Measurements from ENCODE around the gene CUEDC2. TPM values are rescaled to one million over a fixed set of nuclear protein-coding genes. Genes with fewer than 3 reads are reported as not detected.

CUEDC2 gene
- total and polyA plus RNA-seq, 2 experiments from 2014 or later, result 45.4 to 79.9 TPM

- H3K4me1 ChIP-seq (ENCODE audit: insufficient read depth), result peaks cover 18% of the 10 kb centered on the region
- peak; percentile 96 for DNase-seq (ENCODE audit: low spot score)
- no peaks in the 10 kb centered on the region for H3K9me3 ChIP-seq (ENCODE audit: low read depth)
- H4K20me1 ChIP-seq (ENCODE audit: insufficient read depth, poor library complexity, severe bottlenecking), result no peaks in the 10 kb centered on the region
- no peaks in the 10 kb centered on the region for H3K36me3 ChIP-seq (replicated peaks; ENCODE audit: insufficient read depth, low read depth)
- no peaks in the 10 kb centered on the region for H3K9me2 ChIP-seq (replicated peaks; ENCODE audit: insufficient read depth)
- H3K4me2 ChIP-seq, result peak within 1 kb of the TSS; percentile 98
- H2AFZ ChIP-seq, result peak within 1 kb of the TSS; percentile 45
- peak within 1 kb of the TSS; percentile 91 for H3K4me3 ChIP-seq
- H3K27me3 ChIP-seq, result no peaks in the 10 kb centered on the region
- WGBS (ENCODE audit: low lambda C conversion rate, missing lambda C conversion rate), result 2% methylated on average over 17 of the region's 42 CpGs
- H3K27ac ChIP-seq, result peak within 1 kb of the TSS; percentile 97
- TF ChIP-seq EZH2phosphoT487 (IDR thresholded peaks at IDR 0.05; ENCODE audit: low read depth, severe bottlenecking, unreplicated experiment) (no peak), EZH2 (IDR thresholded peaks at IDR 0.05; ENCODE audit: borderline replicate concordance) (no peak), CTCF (IDR thresholded peaks at IDR 0.05; ENCODE audit: poor library complexity) (no peak)
- H3K79me2 ChIP-seq, result peaks cover 11% of the 10 kb centered on the region
These were observed 36.7 kb downstream of the CUEDC2 start, which contains the start of gene NFKB2 for GRCh38 chr10:102395400-102396316. TSS of gene NFKB2 (plus strand) at chr10:102395705. CDS start at chr10:102395960, 255 bp downstream.

- H2AFZ ChIP-seq, result peak overlapping the region; percentile 45
- no peak for TF ChIP-seq CTCF (IDR thresholded peaks at IDR 0.05; ENCODE audit: poor library complexity)
- no peak for TF ChIP-seq EZH2 (IDR thresholded peaks at IDR 0.05; ENCODE audit: borderline replicate concordance)
- no peak for TF ChIP-seq EZH2phosphoT487 (IDR thresholded peaks at IDR 0.05; ENCODE audit: low read depth, severe bottlenecking, unreplicated experiment)
- no peaks in the 10 kb centered on the region for H3K36me3 ChIP-seq (replicated peaks; ENCODE audit: insufficient read depth, low read depth)
- no peaks in the 10 kb centered on the region for H3K9me2 ChIP-seq (replicated peaks; ENCODE audit: insufficient read depth)
- H3K27me3 ChIP-seq, result no peaks in the 10 kb centered on the region
- H3K79me2 ChIP-seq, result peaks cover 11% of the 10 kb centered on the region
- H3K9me3 ChIP-seq (ENCODE audit: low read depth), result no peaks in the 10 kb centered on the region
- 3% methylated on average over 28 of the region's 35 CpGs for WGBS (ENCODE audit: low lambda C conversion rate, missing lambda C conversion rate)
- H4K20me1 ChIP-seq (ENCODE audit: insufficient read depth, poor library complexity, severe bottlenecking), result no peaks in the 10 kb centered on the region
- H3K4me1 ChIP-seq (ENCODE audit: insufficient read depth), result peaks cover 17% of the 10 kb centered on the region
- peak overlapping the region; percentile 97 for H3K27ac ChIP-seq
- DNase-seq (ENCODE audit: low spot score), result no peak
- H3K4me3 ChIP-seq, result peak overlapping the region; percentile 91
- peak overlapping the region; percentile 98 for H3K4me2 ChIP-seq
These were observed 37.5 kb downstream of the CUEDC2 start for GRCh38 chr10:102394801-102395399.

GRCh38 chr10:102394079-102394800 is 38.1 kb downstream of the CUEDC2 start:
- H3K4me3 ChIP-seq, result peak overlapping the region; percentile 91
- TF ChIP-seq EZH2 (IDR thresholded peaks at IDR 0.05; ENCODE audit: borderline replicate concordance), result no peak
- TF ChIP-seq CTCF (IDR thresholded peaks at IDR 0.05; ENCODE audit: poor library complexity), result no peak
- no peak for TF ChIP-seq EZH2phosphoT487 (IDR thresholded peaks at IDR 0.05; ENCODE audit: low read depth, severe bottlenecking, unreplicated experiment)
- peak; percentile 97 for DNase-seq (ENCODE audit: low spot score)
- H3K27ac ChIP-seq, result peak overlapping the region; percentile 97
- peaks cover 11% of the 10 kb centered on the region for H3K79me2 ChIP-seq
- no peaks in the 10 kb centered on the region for H3K9me3 ChIP-seq (ENCODE audit: low read depth)
- H3K4me1 ChIP-seq (ENCODE audit: insufficient read depth), result peaks cover 14% of the 10 kb centered on the region
- WGBS (ENCODE audit: low lambda C conversion rate, missing lambda C conversion rate), result 2% methylated on average over 69 of the region's 71 CpGs
- no peaks in the 10 kb centered on the region for H3K9me2 ChIP-seq (replicated peaks; ENCODE audit: insufficient read depth)
- peak overlapping the region; percentile 60 for H2AFZ ChIP-seq
- H3K36me3 ChIP-seq (replicated peaks; ENCODE audit: insufficient read depth, low read depth), result no peaks in the 10 kb centered on the region
- H3K27me3 ChIP-seq, result no peaks in the 10 kb centered on the region
- no peaks in the 10 kb centered on the region for H4K20me1 ChIP-seq (ENCODE audit: insufficient read depth, poor library complexity, severe bottlenecking)
- H3K4me2 ChIP-seq, result peak overlapping the region; percentile 98

Measured in hepatocyte (in vitro differentiated cells).